HG03558 (cell line): Measurements from ENCODE around the gene PKHD1.

Source experiments
- ATAC-seq: cut with Tn5 transposase; IDR thresholded peaks from one replicate; pipeline ENCODE4 v1.9.1; 2021; ENCODE audit warnings: moderate number of reproducible peaks; ENCODE audit not compliant: unreplicated experiment; ENCODE audit errors: extremely low read depth

Gene PKHD1

DNA sequence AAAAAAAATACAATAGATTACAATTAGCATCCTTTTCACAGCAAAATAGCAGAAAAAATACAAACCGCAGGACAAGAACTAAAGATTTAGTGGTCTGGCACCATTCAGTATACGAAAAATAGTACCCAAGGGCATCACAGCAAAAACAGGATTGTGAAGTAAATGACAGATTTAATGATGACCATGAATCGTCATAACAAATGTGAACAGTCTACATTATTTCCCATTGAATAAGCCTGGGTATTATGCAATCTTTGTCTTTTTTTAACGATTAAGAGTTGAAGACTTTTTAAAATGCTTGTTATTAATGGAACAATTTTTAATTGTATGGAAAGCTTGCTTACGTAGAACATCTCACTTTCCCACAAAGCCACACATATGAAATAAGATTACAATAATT lies 432.8 kb downstream of the PKHD1 start:
- ATAC-seq, result no peak

DNA sequence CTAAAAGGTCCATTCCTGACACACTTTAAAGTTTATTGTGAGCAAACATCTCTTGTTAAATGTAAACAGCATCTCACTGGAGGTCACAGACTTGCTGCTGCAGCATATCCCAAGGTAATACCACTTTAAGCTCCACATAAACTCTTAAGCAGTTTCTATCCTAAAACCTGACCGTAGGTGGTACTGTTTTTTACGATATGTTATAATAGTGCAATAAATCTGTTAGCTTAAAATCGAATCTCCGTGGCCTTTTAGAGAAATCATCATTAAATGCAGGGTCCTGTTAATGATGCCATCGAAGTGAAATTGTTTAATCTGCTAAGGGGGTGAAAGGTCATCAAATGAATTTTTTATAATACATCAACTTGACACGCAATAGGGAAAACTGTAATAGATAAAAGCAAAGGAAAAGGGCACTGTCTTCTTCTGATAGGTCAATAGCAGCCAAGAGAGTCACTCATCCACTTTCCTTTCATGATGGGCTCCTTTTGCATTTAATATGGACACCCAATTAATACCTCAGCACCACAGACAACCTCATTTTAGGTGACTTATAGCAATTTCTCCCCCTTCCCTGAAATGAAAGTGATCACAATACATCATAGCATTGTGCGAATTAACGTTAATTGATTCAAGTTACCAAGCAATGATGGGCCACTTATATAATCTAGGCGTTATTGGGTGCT lies 436.1 kb downstream of the PKHD1 start:
- ATAC-seq, result no peak

DNA sequence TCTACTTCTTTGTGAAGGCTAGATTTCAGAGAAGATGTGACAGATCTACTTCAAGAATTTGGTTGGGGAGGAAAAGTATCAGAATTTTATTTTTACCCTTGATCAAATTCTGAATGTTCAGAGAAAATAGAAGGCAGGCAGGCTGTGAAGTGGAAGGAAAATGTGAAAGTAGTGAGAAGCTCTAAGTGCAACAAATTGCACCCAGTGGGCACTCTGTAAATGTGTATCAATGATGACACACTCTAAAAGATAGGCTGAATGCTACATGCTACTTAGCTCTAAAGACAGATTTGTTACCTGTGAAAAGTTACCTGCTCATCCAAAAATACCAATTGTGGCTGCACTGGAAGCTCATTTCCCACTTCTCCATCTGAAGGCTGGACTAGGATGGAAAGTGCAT lies 438.6 kb downstream of the PKHD1 start:
- ATAC-seq, result no peak

DNA sequence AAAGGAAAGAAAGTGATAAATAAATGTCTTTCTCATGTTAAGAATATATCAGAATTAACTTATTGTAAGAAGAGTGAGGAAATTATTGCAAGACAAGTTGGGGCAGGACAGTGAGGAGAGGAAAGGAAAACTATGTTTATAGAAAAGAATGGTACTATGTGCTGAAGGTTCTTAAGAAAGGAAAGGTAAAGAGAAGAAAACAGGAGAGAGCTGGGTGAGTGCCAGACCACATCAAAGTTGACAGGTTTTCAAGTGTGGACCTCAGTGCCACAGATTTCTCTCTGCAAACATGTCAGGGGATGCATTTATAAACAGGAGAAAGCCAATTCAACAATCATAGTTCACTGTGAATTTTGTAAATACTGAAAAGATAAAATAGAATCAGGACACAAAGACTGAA lies 439.2 kb downstream of the PKHD1 start:
- ATAC-seq, result no peak

DNA sequence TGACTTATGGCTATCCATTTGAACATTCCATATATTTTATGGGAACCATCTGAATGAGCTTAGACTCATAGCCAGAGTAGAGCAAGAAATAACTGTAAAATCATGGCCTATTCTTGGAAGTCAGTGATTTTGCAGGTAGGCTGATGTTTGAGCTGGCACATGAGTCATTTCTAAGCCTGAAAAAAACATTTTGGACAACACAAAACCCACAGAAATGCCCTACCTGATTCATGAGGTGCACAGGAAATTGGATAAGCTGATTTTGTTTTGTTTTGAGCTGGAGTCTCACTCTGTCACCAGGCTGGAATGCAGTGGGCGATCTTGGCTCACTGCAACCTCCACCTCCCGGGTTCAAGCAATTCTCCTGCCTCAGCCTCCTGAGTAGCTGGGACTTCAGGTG lies 443.0 kb downstream of the PKHD1 start:
- ATAC-seq, result no peak

DNA sequence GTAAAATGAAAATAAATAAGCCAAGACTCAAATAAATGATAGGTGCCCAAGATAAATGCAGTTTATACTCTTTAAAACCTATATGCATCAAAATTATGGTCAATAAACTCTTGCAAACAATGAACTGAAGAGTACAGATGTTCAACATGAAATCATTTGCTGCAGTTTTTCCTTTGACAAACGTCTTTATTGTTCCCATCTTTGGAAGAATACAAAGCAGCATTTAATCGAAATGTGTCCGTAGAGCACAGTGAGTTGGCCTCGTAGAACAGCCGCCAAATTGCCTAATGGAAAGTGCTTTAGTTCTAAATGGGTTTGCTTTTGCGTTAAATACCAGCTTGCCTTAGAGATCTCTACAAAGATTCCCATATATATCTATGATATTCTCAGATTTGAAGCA lies 447.4 kb downstream of the PKHD1 start:
- no peak for ATAC-seq

DNA sequence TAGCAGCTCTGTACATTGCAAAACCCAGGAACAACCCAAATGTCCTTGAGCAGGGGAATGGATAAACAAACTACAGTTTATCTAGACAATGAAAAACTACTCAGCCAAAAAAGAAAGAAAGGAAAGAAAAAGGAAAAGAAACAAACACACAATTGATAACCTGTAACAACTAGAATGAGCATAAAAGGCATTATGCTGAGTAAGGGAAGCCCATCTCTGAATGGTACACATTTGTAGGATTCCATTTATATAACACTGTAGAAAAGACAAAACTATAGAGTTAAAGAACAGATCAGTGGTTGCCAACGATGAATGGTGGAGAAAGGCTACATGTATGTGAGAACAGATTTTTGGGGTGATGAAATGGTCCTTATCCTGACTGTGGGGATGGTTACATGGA lies 454.0 kb downstream of the PKHD1 start:
- ATAC-seq, result no peak

DNA sequence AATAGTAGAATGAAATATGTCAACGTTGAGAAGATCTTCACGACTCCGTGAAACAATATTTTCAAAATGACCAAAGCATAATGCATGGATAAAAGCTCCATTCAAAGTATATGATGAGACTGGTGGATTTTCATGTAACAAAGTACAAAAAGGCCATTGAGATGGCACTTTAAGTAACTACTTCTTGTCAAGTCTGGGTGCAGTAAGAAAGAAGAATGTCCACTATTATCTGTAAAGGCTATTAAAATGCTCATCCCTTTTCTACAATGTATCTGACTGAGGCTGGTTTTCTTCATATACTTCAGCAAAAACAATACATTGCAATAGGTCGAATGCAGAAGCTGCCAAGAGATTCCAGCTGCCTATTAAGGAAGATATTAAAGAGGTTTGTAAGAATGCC lies 457.4 kb downstream of the PKHD1 start:
- ATAC-seq, result no peak

DNA sequence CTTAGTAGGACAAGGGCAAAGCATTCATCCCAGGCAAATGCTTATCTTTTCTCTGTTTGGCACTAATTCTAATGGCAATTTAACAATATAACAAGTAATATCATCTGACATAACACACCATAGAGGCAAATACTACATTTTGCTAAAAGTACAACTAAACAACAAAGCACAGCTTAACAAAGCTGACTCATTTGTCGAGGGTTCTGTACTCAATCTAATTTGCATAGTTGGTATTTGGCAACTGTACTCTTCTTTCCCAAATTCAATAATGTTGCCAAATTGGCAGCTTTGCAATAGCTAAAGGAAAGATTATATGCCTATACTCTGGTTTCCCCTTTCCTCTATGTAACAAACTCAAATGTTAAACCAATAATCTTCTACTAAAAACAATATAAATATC lies 461.0 kb downstream of the PKHD1 start:
- no peak for ATAC-seq

DNA sequence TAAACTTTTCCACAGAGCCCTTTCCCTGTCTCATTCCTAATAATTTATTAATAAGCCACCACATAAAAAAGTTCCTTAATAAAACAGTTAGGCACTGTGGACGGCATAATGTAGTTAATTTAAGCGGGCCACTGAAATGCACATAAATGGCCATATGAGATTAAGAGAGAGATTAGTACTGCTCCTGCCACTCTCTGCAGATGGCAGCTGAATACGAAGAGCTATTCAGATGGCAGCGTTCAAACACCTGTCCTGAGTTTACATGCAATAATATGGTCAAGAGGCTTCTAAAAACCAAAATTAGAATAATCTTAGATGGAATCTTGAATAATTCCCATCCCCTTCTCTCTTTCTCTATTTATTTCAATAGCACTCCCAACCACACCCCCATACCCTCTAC lies 461.8 kb downstream of the PKHD1 start:
- ATAC-seq, result no peak

DNA sequence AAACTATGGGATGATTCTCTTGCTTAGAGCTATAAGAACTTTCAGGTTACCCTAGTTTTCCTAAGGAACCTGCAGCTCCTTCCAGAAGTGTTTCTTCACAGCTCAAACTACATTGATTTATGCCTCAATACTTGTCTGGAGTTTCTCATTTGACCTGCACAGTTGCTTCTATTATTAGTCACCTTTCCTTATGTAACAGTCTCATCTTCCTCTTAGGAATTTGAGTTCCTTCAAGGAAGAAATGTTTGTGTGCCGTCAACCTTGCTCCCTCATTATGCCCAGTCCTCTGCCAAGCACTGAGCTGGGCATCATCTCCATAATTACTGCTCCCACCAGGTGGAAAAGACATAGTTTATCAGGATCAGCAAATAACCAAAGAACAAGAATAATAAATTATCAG lies 466.4 kb downstream of the PKHD1 start:
- no peak for ATAC-seq

DNA sequence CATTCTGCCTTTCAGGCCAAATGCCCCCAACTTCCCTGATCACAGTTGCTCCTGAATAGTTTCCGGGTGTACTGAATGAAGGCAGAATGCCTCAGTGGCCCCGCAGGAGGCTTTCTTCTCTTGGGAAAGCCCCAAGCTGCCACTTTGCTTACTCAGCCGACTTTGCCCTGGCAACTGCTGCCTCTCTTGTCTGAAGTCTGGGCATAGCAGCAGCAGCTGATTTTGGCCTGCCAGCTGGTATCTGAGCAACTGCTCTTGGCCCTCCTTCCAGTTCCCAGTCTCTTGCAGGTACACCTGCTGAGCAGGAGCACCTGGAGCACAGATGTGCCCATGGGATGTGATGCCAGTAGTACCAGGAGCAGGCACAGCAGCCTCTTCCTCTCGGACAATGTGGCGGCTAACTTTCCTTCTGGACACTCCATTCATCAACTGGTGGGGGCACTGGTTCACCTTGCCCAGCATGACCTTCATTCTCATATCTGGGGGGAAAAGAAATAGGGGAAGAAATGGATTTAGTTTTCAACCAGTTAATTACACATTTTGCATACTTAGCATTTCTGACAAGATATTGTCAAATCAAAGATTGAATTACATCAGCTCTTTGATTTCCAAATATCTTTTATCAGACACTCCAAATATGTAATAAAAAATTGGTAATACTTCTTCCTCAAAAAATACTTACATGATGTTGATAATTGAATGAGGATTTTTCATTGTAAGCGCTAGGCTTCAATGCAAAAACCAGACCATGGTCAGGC lies 468.2 kb downstream of the PKHD1 start:
- no peak for ATAC-seq

DNA sequence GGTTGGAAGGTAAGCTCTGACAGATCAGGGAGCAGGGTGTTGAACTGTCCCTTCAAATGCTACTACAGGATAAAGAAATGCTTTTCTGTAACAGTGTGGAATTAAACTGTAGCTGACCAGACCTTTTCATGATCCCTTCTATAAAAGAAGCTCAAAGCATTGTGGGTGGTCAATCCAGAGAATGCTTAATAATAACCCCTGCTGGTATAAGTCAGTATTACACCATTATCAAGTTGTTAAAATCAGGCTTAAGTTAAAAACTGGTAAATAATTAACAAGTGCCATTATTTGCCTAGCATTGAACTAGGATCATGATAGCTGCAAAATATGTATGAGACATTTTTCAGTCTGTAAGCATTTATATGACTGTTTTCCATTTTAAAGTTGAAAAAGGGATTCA lies 468.9 kb downstream of the PKHD1 start:
- ATAC-seq, result no peak

DNA sequence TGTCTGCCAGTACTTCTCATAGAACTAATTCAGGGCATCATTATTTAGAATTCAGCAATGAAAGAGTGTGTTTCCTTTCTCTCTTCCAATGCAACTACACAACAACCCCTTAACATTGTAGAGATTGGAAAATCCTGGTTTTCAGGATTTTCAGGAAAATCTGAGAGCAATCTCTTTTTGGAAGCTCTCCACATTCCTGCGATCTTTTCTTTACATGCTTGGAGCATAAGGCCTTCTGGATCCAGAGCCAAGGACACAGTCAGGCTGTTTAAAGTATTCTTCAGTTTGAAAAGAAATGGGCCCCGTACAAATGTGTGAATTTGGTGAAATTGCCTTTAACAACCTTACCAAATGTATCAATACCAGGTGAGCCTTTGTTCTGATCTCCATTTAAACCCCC lies 469.7 kb downstream of the PKHD1 start:
- ATAC-seq, result no peak

DNA sequence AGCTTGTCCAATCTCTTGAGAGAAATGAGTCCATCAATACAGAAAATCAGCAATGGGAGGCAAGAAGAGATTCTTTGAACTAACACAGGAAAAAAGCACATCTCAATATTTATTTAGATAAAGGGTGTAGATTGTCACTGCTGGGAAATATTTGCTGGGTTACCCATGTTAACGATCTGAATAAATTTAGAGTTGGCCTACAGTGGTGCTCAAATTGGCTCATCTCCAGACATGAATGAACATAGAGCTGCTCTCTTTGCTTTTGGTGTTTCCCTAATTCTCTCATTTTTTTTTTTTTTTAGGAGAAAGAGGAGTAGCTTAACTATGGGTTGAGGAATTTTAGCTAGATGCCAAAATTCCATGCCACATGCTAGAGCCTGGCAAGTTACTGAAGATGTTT lies 471.2 kb downstream of the PKHD1 start:
- no peak for ATAC-seq

DNA sequence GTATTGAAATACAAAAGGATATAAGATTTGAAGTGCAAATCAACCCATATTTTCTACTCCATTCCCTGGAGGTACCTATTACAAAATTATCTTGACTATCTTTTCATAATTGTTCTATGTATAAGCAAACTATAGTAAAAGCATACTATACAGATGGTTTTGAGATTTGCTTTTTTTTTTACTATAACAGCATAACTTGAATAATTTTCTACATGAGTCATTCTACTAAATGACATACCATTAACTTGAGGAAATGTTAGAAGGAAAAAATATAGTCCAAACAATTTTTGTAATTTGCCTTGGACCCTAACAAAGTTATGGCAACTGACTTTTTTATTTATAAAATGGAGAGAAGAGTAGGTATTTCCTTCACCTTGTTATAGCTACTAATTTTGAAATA lies 472.7 kb downstream of the PKHD1 start:
- no peak for ATAC-seq

DNA sequence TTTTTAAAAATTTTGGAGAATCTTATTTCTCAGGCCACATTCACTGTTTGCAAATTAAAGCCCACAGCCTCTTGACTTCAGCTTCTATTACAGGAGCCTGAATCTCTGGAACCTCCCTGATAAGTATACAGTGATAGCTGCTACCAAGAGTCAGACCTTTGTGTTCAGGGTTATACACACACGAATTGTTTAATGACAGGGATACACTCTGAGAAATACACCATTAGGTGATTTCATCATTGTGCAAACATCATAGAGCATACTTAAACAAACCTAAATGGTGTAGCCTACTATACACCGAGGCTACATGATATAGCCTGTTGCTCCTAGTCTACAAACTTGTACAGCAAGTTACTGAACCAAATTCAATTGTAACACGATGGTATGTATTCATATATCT lies 473.9 kb downstream of the PKHD1 start:
- no peak for ATAC-seq

DNA sequence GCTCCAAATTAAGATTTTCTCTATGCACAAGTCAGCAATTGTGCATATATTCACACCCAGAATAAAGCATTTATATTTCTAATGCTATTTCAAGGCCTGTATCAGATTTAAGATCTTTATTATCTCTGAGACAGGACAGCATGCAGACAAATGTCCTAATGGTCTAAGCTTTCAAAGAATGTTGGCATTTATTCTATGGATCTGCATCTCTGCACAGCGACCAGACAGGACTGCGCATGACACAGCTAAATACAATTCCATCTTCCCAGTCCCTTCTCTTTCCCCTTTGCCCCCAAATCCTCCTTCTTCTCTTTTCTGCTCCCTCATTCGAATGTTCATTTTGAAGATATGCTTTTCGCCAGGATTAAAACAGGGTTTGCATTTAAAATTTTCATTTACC lies 478.5 kb downstream of the PKHD1 start:
- no peak for ATAC-seq

DNA sequence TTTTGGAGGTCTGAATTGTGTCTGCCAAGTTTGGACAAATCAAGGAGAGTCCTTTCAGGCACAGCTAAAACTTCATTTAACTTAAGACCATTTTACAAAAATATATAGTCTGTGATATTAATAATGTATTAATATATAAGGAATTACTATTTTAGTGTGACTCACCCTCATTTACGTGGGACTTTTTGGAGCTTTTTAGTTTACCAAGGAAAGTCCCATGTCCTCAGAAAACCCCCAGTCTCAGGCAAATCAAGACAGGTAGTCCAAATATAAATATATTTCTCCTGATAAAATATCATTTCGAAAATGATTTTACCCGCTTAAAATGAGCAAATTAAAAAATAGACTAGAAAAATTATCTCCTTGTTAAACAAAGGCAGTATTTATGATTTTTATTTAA lies 479.0 kb downstream of the PKHD1 start:
- no peak for ATAC-seq

DNA sequence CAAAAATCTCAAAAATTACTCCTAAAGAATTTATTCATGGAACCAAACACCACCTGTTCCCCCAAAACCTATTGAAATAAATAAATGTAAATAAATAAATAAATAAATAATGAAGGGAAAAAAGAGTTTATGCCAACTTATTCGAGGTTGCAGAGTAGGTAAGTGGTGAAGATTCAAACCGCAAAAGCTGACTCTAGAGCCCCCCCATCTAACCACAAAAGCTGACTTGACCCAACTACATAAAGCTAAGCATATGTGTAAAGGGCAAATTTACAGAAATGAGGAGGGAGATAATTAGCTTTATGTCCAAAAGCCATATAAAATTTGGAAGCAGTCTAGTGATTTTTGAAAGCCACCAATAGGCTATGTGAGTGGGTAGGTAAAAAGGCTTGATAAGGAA lies 486.9 kb downstream of the PKHD1 start:
- ATAC-seq, result no peak

DNA sequence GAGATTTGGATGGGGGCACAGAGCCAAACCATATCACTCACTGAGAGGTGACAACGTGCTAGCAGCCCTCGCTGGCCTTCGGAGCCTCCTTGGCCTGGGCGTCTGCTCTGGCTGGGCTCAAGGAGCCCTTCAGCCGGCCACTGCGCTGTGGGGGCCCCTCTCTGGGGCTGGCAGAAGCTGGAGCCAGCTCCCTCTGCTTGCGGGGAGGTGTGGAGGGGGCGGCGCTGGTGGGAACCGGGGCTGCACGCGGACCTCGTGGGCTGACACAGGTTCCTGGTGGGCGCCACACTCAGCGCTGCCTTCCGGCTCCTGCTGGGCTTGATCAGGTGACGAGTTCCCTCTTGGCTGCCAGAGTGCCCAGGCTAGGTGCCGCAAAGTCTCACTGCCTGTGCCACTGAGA lies 489.2 kb downstream of the PKHD1 start:
- no peak for ATAC-seq

DNA sequence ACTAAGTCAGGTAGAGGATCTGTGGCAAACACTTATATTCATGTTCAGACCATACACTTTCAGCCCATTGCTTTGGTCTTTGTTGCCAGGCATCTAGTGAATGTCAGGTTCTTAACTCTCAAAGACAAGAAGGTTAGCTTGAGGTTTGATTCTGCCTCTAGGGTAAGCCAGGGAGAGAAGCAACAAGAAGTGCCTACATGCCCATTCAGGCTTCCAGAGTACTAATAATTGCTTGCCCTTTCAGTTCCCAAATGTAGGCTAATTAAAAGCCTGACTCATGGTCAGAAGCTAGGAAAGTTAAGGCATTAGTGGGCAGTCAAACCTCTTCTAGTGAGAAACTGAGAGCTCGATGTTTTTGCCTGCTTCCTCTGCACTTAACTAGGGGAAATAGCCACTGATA lies 492.4 kb downstream of the PKHD1 start:
- ATAC-seq, result no peak
